GM12801 (cell line): ENCODE data around the gene UBA52.

Experiments used
- TF ChIP-seq, protein P1 (sequence below): IDR thresholded peaks from one replicate; pipeline ENCODE4 v1.5.1; 2011; ENCODE audit warnings: control low read depth; ENCODE audit not compliant: insufficient read length; ENCODE audit errors: extremely low read depth

The UBA52 gene

DNA sequence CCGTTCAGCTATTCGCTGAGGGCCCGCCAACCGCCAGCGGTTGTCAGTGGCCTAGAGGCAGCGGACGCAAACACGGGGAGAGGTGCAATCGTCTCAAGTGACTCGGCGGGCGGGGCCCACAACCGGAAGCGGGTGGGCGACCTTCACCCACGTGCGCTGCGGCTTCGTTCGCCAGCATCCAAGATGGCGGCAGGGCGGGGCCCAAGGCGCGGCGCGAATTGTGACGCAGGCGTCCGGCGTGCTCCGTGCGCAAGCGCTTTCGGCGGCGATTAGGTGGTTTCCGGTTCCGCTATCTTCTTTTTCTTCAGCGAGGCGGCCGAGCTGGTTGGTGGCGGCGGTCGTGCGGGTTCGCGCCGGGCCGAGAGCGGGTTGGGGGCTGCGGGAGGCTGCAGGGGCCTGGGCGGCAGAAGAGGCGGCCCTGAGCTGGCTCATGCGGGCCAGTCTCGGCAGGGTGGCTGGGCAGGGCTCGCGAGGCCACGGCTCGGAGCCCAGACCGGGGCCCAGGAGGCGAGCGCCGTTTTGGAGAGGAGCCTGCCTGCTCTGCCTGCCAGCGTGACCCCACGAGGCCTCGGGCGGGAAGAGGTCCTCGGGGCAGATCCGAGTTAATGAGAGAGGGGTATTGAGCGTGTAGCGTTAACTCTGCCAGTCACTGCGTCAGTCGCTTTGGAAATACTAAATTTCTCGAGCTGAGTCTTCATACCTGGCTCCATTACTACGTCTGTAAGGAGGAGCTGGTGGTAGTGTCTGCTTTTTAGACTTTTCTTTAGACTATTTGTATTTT lies at the start of gene UBA52:
Gene UBA52, plus strand, starts transcription at position 294 of the 781 bp plus-strand sequence. CDS start 1,444 bp downstream, outside the sequence.
- TF ChIP-seq, protein P1, sequence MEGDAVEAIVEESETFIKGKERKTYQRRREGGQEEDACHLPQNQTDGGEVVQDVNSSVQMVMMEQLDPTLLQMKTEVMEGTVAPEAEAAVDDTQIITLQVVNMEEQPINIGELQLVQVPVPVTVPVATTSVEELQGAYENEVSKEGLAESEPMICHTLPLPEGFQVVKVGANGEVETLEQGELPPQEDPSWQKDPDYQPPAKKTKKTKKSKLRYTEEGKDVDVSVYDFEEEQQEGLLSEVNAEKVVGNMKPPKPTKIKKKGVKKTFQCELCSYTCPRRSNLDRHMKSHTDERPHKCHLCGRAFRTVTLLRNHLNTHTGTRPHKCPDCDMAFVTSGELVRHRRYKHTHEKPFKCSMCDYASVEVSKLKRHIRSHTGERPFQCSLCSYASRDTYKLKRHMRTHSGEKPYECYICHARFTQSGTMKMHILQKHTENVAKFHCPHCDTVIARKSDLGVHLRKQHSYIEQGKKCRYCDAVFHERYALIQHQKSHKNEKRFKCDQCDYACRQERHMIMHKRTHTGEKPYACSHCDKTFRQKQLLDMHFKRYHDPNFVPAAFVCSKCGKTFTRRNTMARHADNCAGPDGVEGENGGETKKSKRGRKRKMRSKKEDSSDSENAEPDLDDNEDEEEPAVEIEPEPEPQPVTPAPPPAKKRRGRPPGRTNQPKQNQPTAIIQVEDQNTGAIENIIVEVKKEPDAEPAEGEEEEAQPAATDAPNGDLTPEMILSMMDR, result no peak

DNA sequence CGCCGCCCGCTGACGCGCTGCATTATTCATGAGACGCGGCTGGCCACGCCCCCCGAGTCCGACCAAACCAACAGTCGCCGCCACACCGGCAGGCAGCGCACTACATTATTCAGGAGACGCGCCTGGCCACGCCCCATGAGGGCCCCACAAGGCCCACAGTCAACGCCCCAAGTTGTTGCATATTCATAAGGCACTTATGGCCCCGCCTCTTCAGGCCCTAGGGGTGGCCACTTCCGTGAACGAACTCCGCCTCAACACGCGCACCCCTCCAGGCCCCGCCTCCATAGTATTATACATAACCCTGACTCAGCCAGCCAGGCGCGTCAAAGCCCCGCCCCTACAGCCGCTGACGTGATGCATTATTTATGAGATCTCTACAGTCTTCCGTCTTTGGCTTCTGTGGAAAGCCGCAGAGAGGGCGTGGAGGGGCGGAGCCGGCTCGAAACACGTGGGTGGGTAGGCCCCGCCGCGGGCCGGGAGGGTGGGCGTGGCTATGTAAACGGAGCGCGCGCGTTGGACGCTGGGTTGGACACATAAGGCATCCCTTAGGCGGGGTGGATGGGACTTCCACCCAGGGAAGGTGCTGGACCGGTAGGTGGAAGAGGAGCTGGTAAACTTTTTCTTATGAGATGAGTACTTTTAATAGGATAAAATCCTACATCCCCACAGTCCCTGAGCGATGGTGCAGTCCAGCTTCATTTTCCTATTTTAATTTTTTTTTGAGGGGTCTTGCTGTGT lies 49.4 kb upstream of the UBA52 start:
- TF ChIP-seq, protein P1, result no peak

DNA sequence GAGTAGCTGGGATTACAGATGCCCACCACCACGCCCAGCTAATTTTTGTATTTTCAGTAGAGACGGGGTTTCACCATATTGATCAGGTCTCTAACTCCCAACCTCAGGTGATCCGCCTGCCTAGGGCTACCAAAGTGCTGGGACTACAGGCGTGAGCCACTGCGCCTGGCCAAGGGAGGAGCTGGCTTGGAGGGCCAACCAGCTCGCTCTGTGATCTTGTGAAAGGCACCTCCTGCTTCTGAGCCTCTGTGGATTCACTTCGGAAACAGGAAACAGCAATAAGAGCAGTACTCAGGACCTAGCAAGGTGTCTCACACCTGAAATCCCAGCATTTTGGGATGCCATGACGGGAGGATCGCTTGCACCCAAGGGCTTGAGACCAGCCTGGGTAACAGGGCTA lies 47.8 kb upstream of the UBA52 start:
- TF ChIP-seq, protein P1, result no peak

DNA sequence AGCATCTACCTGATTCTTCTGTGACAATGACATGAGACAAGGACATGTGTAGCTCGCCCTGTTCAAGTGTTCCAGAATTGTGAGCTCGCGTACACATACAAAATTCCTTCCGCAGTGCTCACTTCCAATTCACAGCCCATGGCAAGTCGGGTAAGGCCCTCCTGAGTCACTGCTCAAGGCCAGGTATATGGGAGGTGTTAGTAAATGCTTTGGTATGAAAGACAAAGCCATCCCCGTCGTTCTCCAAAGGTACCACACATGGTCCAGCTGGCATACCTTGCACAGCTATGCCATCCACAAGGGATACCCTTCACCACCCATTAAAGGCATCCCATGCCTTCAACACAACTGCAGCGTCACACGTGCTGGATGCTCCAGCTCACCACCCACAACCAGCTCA lies 45.3 kb upstream of the UBA52 start:
- TF ChIP-seq, protein P1, result no peak

DNA sequence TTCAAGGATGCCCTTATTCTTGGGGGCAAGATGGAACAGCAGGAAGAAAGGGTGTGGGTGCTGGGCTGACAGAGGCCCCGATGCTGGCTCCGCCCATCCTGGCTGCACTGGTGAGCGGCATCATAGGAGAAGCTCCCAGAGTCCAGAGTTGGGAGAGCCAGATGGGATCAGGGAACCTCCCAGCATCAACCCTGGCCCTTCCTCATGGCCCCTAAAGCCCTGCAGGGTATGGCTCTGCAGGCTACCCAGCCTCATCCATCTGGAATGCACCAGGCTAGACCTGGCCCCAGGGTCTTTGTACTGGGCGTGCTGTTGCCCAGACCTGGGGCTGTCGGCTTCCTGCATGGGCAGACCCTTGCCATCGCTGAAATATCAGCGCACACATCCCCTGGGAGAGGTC lies 41.9 kb upstream of the UBA52 start:
- TF ChIP-seq, protein P1, result no peak

DNA sequence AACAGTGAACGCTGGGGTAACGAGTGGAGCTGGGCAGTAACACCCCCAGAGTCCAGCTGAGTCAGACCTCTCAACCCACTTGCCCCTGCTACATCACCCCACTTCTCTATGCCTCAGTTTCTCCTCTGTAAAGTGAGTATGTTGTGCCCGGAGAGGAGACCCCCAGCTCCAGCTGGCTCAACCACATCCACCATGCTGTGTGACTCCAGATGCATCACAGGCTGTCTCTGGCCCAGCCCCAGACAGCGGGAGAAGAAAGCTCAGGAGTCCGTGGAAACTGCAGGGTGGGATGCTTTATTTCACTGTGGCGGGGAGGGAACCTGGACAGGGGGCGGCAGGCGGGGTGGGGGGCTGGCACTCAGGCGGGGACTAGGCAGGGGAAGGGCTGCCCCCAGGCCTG lies 40.2 kb upstream of the UBA52 start:
- TF ChIP-seq, protein P1, result no peak

DNA sequence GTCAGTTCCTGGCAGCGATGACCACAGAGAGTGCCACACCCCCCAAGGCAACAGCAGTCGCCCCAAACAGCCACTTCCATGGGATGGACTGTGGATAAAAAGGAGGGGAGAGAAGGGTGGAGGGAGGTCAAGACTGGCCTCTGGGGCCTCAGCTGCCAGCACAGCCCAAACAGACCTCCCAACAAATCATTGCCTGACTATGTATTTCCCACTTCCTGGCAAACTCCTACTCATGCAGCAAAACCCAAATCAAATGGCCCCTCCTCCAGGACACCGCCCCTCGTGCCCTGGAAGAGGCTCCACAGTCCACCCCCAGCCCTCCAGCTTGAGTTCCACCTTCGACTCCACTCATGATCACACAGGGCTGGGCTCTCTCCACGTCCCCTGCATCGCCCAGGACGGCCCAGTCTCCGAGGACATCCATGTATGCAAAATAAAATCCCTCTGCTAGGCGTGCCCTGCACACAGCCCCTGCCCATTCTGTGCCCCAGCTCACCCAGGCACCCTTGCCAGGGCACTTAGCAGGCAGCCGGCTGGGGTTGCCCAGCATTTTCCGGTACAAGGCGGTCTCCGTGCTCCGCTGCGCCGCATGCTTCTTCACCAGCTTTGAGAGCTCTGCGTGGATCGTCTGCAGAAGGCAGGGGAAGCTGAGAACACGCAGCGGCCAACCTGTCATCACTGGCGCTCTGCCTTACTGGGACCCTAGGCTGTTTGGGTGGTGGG lies 39.3 kb upstream of the UBA52 start:
- TF ChIP-seq, protein P1, result no peak
